Keratinocyte (primary cell): ENCODE measurements around the gene SUN2. TPM values are rescaled to one million over a fixed set of nuclear protein-coding genes. Genes with fewer than 3 reads are reported as not detected.
A peak's percentile ranks its signal among the peaks of the same experiment; 100 is the strongest.

Source experiments
- DNase-seq: peaks from one replicate; pipeline ENCODE4 v3.0.0-alpha.2; 2011; ENCODE audit warnings: low read depth, missing footprints, low spot score
- FAIRE-seq: peaks from 2 replicates; lab custom pipeline; 2011; peaks lifted over from hg19 to GRCh38; lab: Jason Lieb, UNC
- H2AFZ ChIP-seq: 2 replicates; pipeline ENCODE4 v1.6.0; 2012; ENCODE audit warnings: low read length, control low read depth, inconsistent platforms; ENCODE audit not compliant: control insufficient read depth
- H3K27ac ChIP-seq: 2 replicates; pipeline ENCODE4 v1.5.1; 2011; ENCODE audit warnings: low read length; ENCODE audit not compliant: control insufficient read depth, insufficient read depth
- H3K27me3 ChIP-seq: 3 replicates; pipeline ENCODE4 v1.6.0; 2011; ENCODE audit warnings: low read length; ENCODE audit not compliant: control insufficient read depth, insufficient read depth; ENCODE audit errors: extremely low read depth
- H3K36me3 ChIP-seq, 2 experiments: 2 replicates in 1 of 2; 3 replicates in 1 of 2; pipeline ENCODE4 v1.5.1; 2011; ENCODE audit warnings: low read length in 2 of 2, mild to moderate bottlenecking in 1 of 2; ENCODE audit not compliant: control insufficient read depth in 2 of 2, insufficient read depth in 2 of 2; ENCODE audit errors: extremely low read depth in 1 of 2
- H3K4me1 ChIP-seq: 3 replicates; pipeline ENCODE4 v1.5.1; 2011; ENCODE audit warnings: low read length; ENCODE audit not compliant: control insufficient read depth, insufficient read depth; ENCODE audit errors: extremely low read depth
- H3K4me2 ChIP-seq: 3 replicates; pipeline ENCODE4 v1.6.0; 2011; ENCODE audit warnings: low read depth, low read length; ENCODE audit not compliant: control insufficient read depth, insufficient read depth; ENCODE audit errors: extremely low read depth
- H3K4me3 ChIP-seq, 3 experiments: fragments of 200-600 bp in 1 of 3; sonication (generic) in 1 of 3; 2 replicates in 2 of 3; 3 replicates in 1 of 3; pipeline ENCODE4 v1.5.1; 2011 to 2016; ENCODE audit warnings: low read length in 3 of 3, mild to moderate bottlenecking in 3 of 3, control low read depth in 2 of 3, inconsistent platforms in 1 of 3, low read depth in 1 of 3, mixed read lengths in 1 of 3, mixed run types in 1 of 3, moderate library complexity in 1 of 3; ENCODE audit not compliant: control insufficient read depth in 2 of 3, insufficient read depth in 2 of 3; ENCODE audit errors: extremely low read depth in 1 of 3
- H3K79me2 ChIP-seq: 2 replicates; pipeline ENCODE4 v1.6.0; 2012; ENCODE audit warnings: low read length; ENCODE audit not compliant: control insufficient read depth, insufficient read depth
- H3K9ac ChIP-seq: 3 replicates; pipeline ENCODE4 v1.6.0; 2011; ENCODE audit warnings: low read length; ENCODE audit not compliant: control insufficient read depth, insufficient read depth; ENCODE audit errors: extremely low read depth
- H3K9me1 ChIP-seq: 3 replicates; pipeline ENCODE4 v1.6.0; 2011; ENCODE audit warnings: low read length; ENCODE audit not compliant: control insufficient read depth, insufficient read depth; ENCODE audit errors: extremely low read depth
- H3K9me3 ChIP-seq: 2 replicates; pipeline ENCODE4 v1.5.1; 2012; ENCODE audit warnings: low read depth, low read length; ENCODE audit not compliant: control insufficient read depth
- H4K20me1 ChIP-seq: 3 replicates; pipeline ENCODE4 v1.6.0; 2011; ENCODE audit warnings: low read length; ENCODE audit not compliant: control insufficient read depth, insufficient read depth; ENCODE audit errors: extremely low read depth
- CTCF ChIP-seq, 3 experiments: IDR thresholded peaks in 1 of 3; conservative IDR thresholded peaks in 1 of 3; optimal IDR thresholded peaks in 1 of 3; 2 replicates in 2 of 3; 3 replicates in 1 of 3; pipeline versions ENCODE3 to v1.5.1; 2011; ENCODE audit warnings: low read length in 3 of 3, mild to moderate bottlenecking in 3 of 3, moderate library complexity in 2 of 3, control low read depth in 1 of 3, inconsistent platforms in 1 of 3; ENCODE audit not compliant: insufficient read depth in 2 of 3; ENCODE audit errors: extremely low read depth in 1 of 3
- EZH2 ChIP-seq: IDR thresholded peaks from one replicate; pipeline ENCODE4 v1.6.1; 2012; ENCODE audit warnings: inconsistent platforms, mild to moderate bottlenecking, low read length, moderate library complexity
- dilution Hi-C: fragments of 300-500 bp; cut with MboI; formaldehyde crosslinking; loops from one replicate; pipeline ENCODE4 v1.7.0; 2020; ENCODE audit warnings: low sequenced_read_pairs; ENCODE audit not compliant: extremely low pct_ligation_motif_present
- polyA plus RNA-seq, 5 experiments: library from polyadenylated mRNA; depleted of rRNA in 3 of 5; stranded (reverse) in 3 of 5; stranded (forward) in 1 of 5; unstranded in 1 of 5; fragments of >200 nt; gene quantifications; 1 replicate in 1 of 5; 2 replicates in 3 of 5; 3 replicates in 1 of 5; pipeline versions ENCODE4 v1.2.1 to v1.2.3, GENCODE V29; 2011 to 2012; ENCODE audit warnings: missing spikeins in 2 of 5, low read depth in 1 of 5, low replicate concordance in 1 of 5

Gene SUN2
- polyA plus RNA-seq, 1 donor (not counting 4 experiments of a cell fraction or from before 2014, with no cell fraction given), result 15.9 TPM

- Histone ChIP-seq H3K4me2 (no peak overlapping the region), H3K36me3 (peaks cover 45 to 59% of the 10 kb centered on the region in 2 experiments), H3K4me3 (no peak overlapping the region), H3K79me2 (no peaks in the 10 kb centered on the region), H3K27ac (no peak overlapping the region), H3K9ac (no peak overlapping the region), H2AFZ (no peak overlapping the region), H3K9me3 (no peaks in the 10 kb centered on the region), H3K27me3 (no peaks in the 10 kb centered on the region), H3K9me1 (no peaks in the 10 kb centered on the region), H3K4me1 (peaks cover 23% of the 10 kb centered on the region), H4K20me1 (peaks cover 2% of the 10 kb centered on the region)
- dilution Hi-C loops, result no loop called here
- DNase-seq (no peak), FAIRE-seq (no peak)
- TF ChIP-seq CTCF (optimal IDR thresholded peaks at IDR 0.05 in 1 of 3, IDR thresholded peaks at IDR 0.05 in 1 of 3, conservative IDR thresholded peaks at IDR 0.05 in 1 of 3; ENCODE audit: extremely low read depth in 1 of 3, insufficient read depth in 2 of 3, low read length in 3 of 3) (no peak), EZH2 (no peak)
These were observed 21.9 kb downstream of the SUN2 start for GRCh38 chr22:38733724-38734381.

DNA sequence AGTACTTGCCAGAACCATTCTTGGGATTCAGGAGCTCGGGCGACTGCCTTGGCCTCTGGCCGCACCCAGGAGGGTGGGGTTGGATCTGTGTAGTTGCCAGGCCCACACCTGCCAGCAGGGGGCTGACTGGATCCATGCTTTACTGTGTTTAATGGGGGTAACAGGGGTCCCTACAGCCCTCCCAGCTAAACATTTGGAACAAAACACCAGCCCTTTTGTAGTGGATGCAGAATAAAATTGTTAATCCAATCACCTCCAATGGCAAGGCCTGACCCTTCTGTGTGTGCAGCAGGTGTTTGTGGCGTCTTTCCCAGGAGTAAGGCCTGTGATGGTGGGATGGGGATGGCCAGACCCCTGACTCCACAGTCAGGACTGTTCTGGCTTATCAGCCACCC lies 22.5 kb downstream of the SUN2 start:
- peaks cover 45 to 56% of the 10 kb centered on the region in 2 experiments for H3K36me3 ChIP-seq
- no peak overlapping the region for H3K4me2 ChIP-seq
- peaks cover 23% of the 10 kb centered on the region for H3K4me1 ChIP-seq
- H3K9ac ChIP-seq, result no peak overlapping the region
- no peak overlapping the region for H3K27ac ChIP-seq
- TF ChIP-seq CTCF (optimal IDR thresholded peaks at IDR 0.05 in 1 of 3, IDR thresholded peaks at IDR 0.05 in 1 of 3, conservative IDR thresholded peaks at IDR 0.05 in 1 of 3; ENCODE audit: extremely low read depth in 1 of 3, insufficient read depth in 2 of 3, low read length in 3 of 3), result peak; percentile 81 to 93 (median 88)
- no peak for TF ChIP-seq EZH2
- H3K9me1 ChIP-seq, result no peaks in the 10 kb centered on the region
- no peak overlapping the region for H2AFZ ChIP-seq
- FAIRE-seq (no peak), DNase-seq (no peak)
- no peak overlapping the region for H3K4me3 ChIP-seq
- H3K27me3 ChIP-seq, result no peaks in the 10 kb centered on the region
- dilution Hi-C loops, result no loop called here
- no peaks in the 10 kb centered on the region for H3K9me3 ChIP-seq
- peaks cover 2% of the 10 kb centered on the region for H4K20me1 ChIP-seq
- no peaks in the 10 kb centered on the region for H3K79me2 ChIP-seq
